HFF-Myc (cell line): ENCODE results near the gene FREM1.
A peak's percentile ranks its signal among the peaks of the same experiment; 100 is the strongest.

ENCODE experiments used
- DNase-seq: peaks from one replicate; pipeline ENCODE4 v3.0.0-alpha.2; 2011; ENCODE audit warnings: low read depth; ENCODE audit errors: extremely low read depth
- H3K4me3 ChIP-seq: replicated peaks from 2 replicates; pipeline ENCODE4 v1.5.1; 2011; ENCODE audit warnings: low read depth, mild to moderate bottlenecking, control low read depth, low read length
- TF ChIP-seq, protein P1 (sequence below): IDR thresholded peaks from 2 replicates; pipeline ENCODE4 v1.5.1; 2012; ENCODE audit warnings: mild to moderate bottlenecking, low read depth, low read length, control low read depth; ENCODE audit errors: missing control alignments

FREM1 gene

DNA sequence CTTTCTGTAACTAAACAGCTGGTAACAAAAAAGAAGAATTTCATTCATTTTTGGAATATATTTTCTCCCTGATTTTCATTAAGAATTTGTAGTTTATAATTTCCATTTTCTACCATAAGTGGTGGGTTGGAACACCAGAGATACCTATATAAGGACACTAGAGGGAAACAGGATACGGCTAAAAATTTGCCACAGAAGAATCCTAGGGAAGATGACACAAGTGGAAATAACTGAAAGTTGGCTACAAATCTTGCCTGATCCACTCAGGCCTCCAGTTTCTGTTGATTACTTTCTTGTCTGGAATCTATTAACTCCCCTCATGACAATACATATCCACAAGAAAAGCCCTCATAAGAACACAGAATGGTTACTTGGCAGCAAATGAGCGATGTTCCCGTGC lies 46.8 kb downstream of the FREM1 start:
- no peak for DNase-seq
- no peak overlapping the region for H3K4me3 ChIP-seq
- TF ChIP-seq, protein P1, sequence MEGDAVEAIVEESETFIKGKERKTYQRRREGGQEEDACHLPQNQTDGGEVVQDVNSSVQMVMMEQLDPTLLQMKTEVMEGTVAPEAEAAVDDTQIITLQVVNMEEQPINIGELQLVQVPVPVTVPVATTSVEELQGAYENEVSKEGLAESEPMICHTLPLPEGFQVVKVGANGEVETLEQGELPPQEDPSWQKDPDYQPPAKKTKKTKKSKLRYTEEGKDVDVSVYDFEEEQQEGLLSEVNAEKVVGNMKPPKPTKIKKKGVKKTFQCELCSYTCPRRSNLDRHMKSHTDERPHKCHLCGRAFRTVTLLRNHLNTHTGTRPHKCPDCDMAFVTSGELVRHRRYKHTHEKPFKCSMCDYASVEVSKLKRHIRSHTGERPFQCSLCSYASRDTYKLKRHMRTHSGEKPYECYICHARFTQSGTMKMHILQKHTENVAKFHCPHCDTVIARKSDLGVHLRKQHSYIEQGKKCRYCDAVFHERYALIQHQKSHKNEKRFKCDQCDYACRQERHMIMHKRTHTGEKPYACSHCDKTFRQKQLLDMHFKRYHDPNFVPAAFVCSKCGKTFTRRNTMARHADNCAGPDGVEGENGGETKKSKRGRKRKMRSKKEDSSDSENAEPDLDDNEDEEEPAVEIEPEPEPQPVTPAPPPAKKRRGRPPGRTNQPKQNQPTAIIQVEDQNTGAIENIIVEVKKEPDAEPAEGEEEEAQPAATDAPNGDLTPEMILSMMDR = no peak

DNA sequence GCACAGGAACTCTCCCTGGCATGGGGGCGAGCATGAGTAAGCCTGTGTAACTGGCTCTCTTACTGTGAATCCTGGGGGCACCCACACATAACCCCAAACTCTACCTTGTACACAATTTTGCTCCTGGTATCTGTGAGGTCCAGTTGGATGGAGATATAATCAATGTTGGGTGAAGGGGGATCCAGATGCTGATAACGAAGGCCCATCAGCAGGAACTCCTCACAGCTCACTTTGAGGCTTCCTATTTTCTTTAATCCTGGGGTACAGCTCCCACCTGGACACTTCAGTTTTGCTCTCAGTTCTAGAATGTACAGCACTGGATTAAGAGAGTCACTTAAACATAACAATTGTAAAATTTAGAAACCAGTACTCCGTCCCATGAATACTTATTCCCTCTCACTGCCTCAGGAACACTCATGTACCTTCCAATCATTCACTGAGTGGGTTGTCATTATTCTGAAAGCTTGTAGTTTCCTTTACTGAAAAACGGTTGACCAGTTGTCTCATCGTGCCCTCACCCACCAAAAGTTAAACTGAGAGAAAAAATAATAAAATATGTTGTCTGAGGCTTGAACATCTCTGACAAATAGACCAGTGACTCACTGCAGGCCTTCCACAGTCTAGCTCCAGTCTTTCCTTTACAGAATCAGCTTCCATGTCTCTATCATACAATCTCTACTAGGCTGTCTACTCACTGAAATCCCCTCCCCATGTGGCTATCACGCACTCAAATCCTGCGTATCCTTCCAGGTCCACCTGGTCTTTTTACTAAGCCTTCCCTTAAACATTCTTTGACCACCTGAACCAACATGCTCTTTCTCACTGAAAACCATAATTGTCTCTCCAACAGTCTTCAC lies 52.6 kb downstream of the FREM1 start:
- TF ChIP-seq, protein P1 = no peak

DNA sequence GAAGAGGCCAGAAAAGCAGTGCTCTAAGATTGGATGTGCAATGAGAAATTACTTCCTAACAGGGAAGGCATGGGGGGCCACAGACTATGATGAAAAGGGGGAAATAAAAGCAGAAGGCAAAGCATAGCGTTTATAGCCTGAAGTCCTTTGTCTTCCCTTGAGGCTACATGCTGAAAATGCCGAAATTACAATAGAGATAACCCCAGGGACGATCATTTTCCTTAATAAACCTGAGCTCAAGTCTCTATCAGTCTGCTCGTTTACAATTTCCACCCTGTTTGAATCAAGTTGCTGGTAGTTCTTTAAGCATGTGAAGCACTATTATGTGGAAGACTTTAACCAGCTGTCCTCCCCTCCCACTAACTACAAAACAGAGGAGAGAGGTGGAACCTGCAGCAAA lies 60.4 kb downstream of the FREM1 start:
- no peak for DNase-seq
- TF ChIP-seq, protein P1 = no peak
- H3K4me3 ChIP-seq = no peak overlapping the region

More for the DNA sequence above, 52.6 kb downstream of the FREM1 start:
- H3K4me3 ChIP-seq = no peak overlapping the region
- DNase-seq = no peak

DNA sequence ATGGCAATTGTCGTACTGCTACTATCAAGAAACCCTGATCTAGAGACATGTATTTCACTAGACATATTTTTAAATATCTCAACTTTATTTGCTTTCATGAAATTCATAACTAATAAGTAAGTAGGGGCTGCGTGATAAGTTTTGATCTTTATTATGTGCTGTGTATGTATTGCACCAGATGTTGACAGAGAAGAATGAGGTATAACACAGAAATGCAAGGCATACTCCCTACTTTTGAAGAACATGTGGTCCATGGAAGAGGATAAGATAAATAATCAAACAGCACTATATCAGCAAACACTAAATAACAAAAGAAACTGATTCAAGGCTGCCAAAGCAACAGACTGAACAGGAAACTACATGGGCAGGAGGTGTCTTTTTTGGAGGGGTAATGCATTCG lies 60.9 kb downstream of the FREM1 start:
- DNase-seq = no peak
- TF ChIP-seq, protein P1 = no peak
- no peak overlapping the region for H3K4me3 ChIP-seq

DNA sequence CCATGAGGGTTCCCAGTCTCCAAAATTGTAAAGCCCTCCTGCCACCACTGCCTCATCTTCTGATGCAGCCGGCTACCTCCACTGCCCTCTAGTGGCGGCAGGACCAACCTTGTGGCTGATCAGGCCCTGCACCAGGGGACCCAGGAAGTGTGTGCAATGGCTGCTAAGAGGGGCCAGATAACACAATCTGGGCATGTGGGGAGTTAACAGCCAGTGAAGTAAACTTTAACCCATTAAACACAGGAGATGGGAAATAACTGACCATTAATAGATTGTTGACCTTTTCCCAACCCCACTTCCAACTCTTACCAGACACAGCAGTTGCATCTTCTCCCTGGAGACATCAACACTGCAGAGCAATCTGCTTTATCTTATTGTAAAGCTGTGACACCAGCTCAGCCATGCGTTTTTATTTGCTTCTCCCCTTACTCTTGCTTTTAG lies 63.3 kb downstream of the FREM1 start:
- TF ChIP-seq, protein P1 = peak; percentile 95
- peak; percentile 15 for DNase-seq
- H3K4me3 ChIP-seq = no peak overlapping the region

DNA sequence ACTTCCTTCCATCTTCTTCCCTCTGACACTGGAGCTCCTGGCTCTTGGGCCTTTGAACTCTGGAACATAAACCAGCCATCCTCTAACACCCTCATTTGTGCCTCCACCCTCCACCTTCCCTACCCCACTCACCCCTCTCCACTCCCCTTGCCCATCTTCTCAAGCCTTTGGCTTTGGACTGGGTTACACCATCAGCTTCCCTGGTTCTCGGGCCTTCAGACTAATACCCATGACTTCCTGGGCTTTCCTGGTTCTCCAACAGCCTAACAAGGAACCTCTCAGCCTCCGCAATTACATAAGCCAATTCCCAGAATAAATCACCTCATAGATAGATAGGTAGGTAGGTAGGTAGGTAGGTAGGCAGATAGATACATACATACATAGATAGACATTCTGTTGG lies 67.1 kb downstream of the FREM1 start:
- H3K4me3 ChIP-seq = no peak overlapping the region
- TF ChIP-seq, protein P1 = no peak
- DNase-seq = no peak
